HG02623 (cell line): ENCODE data around the gene WDR5.
"Not testable (repeated sequence)": the region's sequence is repeated elsewhere in the genome, so short reads cannot be mapped to it uniquely, and the experiment has no call there.

ENCODE experiments used
- ATAC-seq: cut with Tn5 transposase; IDR thresholded peaks from one replicate; pipeline ENCODE4 v1.9.1; 2021; ENCODE audit warnings: moderate library complexity; ENCODE audit not compliant: unreplicated experiment

WDR5 gene

GRCh38 chr9:134135343-134136117, at the start of gene WDR5:
TSS of gene WDR5 (plus strand) at chr9:134136082. CDS start at chr9:134139878, 3,796 bp downstream.
- ATAC-seq: peak; percentile 52

GRCh38 chr9:134088063-134088725, 47.7 kb upstream of the WDR5 start:
- ATAC-seq: no peak

- ATAC-seq: no peak
These were observed 45.9 kb upstream of the WDR5 start for GRCh38 chr9:134089972-134090371.

- ATAC-seq: no peak
These were observed 36.6 kb upstream of the WDR5 start for GRCh38 chr9:134099123-134099761.

GRCh38 chr9:134100040-134100439, 35.8 kb upstream of the WDR5 start:
- no peak for ATAC-seq

- not testable (repeated sequence) for ATAC-seq
These were observed 34.7 kb upstream of the WDR5 start for GRCh38 chr9:134101133-134101532.

GRCh38 chr9:134101623-134102149, 34.2 kb upstream of the WDR5 start:
- no peak for ATAC-seq

GRCh38 chr9:134103391-134103998, 32.4 kb upstream of the WDR5 start:
- ATAC-seq: no peak

GRCh38 chr9:134111064-134111463, 24.8 kb upstream of the WDR5 start:
- no peak for ATAC-seq

- no peak for ATAC-seq
These were observed 23.3 kb upstream of the WDR5 start for GRCh38 chr9:134112561-134112960.

GRCh38 chr9:134118972-134119371, 16.9 kb upstream of the WDR5 start:
- not testable (repeated sequence) for ATAC-seq

- no peak for ATAC-seq
These were observed 12.1 kb upstream of the WDR5 start for GRCh38 chr9:134123764-134124128.

- no peak for ATAC-seq
These were observed 10.3 kb upstream of the WDR5 start for GRCh38 chr9:134125413-134126095.

- ATAC-seq: no peak
These were observed 9.5 kb upstream of the WDR5 start for GRCh38 chr9:134126373-134126772.

- no peak for ATAC-seq
These were observed 8.8 kb upstream of the WDR5 start for GRCh38 chr9:134127065-134127580.

- ATAC-seq: no peak
These were observed 8.3 kb upstream of the WDR5 start for GRCh38 chr9:134127616-134128015.

GRCh38 chr9:134128727-134129679, 6.9 kb upstream of the WDR5 start:
- ATAC-seq: no peak

GRCh38 chr9:134130503-134131375, 5.1 kb upstream of the WDR5 start:
- ATAC-seq: no peak
